Gastroesophageal sphincter (tissue), 3 donors: ENCODE measurements around the gene XPO6.

Source experiments
- CTCF ChIP-seq, 4 experiments: fragments of 200-600 bp in 2 of 4; fragments of 450-650 bp in 2 of 4; sonication (generic) in 1 of 4; IDR thresholded peaks; one replicate each; pipeline ENCODE4 v1.5.1; 2017 to 2019; ENCODE audit warnings: antibody characterized with exemption in 4 of 4, mild to moderate bottlenecking in 2 of 4, moderate library complexity in 2 of 4
- EP300 ChIP-seq: sonication (generic); formaldehyde crosslinking; IDR thresholded peaks from one replicate; pipeline ENCODE4 v1.6.1; 2017; ENCODE audit warnings: antibody characterized with exemption, mild to moderate bottlenecking
- POLR2A ChIP-seq, 2 donors: fragments of 450-650 bp; IDR thresholded peaks; one replicate each; pipeline ENCODE4 v1.6.1; 2017; ENCODE audit warnings: antibody characterized with exemption in 2 of 2, mild to moderate bottlenecking in 2 of 2, moderate library complexity in 1 of 2
- POLR2AphosphoS5 ChIP-seq: sonication (generic); formaldehyde crosslinking; IDR thresholded peaks from one replicate; pipeline ENCODE4 v1.6.1; 2017; ENCODE audit warnings: antibody characterized with exemption

GRCh38 chr16:28121527-28121926 is 90.2 kb downstream of the XPO6 start:
- no peak for TF ChIP-seq CTCF (IDR thresholded peaks at IDR 0.05)
- TF ChIP-seq POLR2AphosphoS5 = no peak
- no peak for TF ChIP-seq POLR2A (IDR thresholded peaks at IDR 0.05)
- TF ChIP-seq EP300 = no peak
